Mesenchymal stem cell (in vitro differentiated cells and primary cell): ENCODE results near the gene HOXD9.

Experiments used
- DNase-seq: peaks from one replicate; pipeline ENCODE4 v3.0.0-alpha.2; 2013
- H2AFZ ChIP-seq: one replicate; pipeline ENCODE4 v1.6.1; 2013; ENCODE audit warnings: low read depth, mild to moderate bottlenecking, control low read depth, inconsistent platforms, low read length, moderate library complexity
- H2AK5ac ChIP-seq: 2 replicates; pipeline ENCODE4 v1.6.1; 2013; ENCODE audit warnings: low read length, moderate library complexity, mild to moderate bottlenecking, inconsistent platforms; ENCODE audit not compliant: severe bottlenecking
- H2BK120ac ChIP-seq: one replicate; pipeline ENCODE4 v1.6.1; 2013; ENCODE audit warnings: low read depth, mild to moderate bottlenecking, inconsistent platforms, low read length, moderate library complexity
- H2BK12ac ChIP-seq, 2 experiments: one replicate each; pipeline ENCODE4 v1.6.1; 2013; ENCODE audit warnings: inconsistent platforms in 2 of 2, low read length in 2 of 2, mild to moderate bottlenecking in 2 of 2, moderate library complexity in 2 of 2, control low read depth in 1 of 2
- H2BK15ac ChIP-seq: one replicate; pipeline ENCODE4 v1.6.1; 2013; ENCODE audit warnings: mild to moderate bottlenecking, low read depth, inconsistent platforms; ENCODE audit not compliant: poor library complexity, severe bottlenecking
- H2BK5ac ChIP-seq: 2 replicates; pipeline ENCODE4 v1.6.1; 2013; ENCODE audit warnings: low read depth, mild to moderate bottlenecking, low read length, control low read depth, inconsistent platforms; ENCODE audit not compliant: poor library complexity, severe bottlenecking
- H3K14ac ChIP-seq, 2 experiments: one replicate each; pipeline ENCODE4 v1.6.1; 2013; ENCODE audit warnings: inconsistent platforms in 2 of 2, low read length in 2 of 2, control low read depth in 1 of 2, mild to moderate bottlenecking in 1 of 2, moderate library complexity in 1 of 2
- H3K18ac ChIP-seq, 2 experiments: one replicate each; pipeline ENCODE4 v1.6.1; 2013; ENCODE audit warnings: inconsistent platforms in 2 of 2, low read length in 2 of 2, control low read depth in 1 of 2, low read depth in 1 of 2, mild to moderate bottlenecking in 1 of 2
- H3K23ac ChIP-seq, 2 experiments: one replicate each; pipeline ENCODE4 v1.6.1; 2013; ENCODE audit warnings: inconsistent platforms in 2 of 2, low read length in 2 of 2, mild to moderate bottlenecking in 2 of 2, moderate library complexity in 2 of 2, control low read depth in 1 of 2
- H3K27ac ChIP-seq: 2 replicates; pipeline ENCODE4 v1.5.1; 2013; ENCODE audit warnings: mild to moderate bottlenecking, moderate library complexity, low read length, control low read depth, inconsistent platforms; ENCODE audit not compliant: poor library complexity, severe bottlenecking
- H3K27me3 ChIP-seq, 2 experiments: 2 replicates each; pipeline versions ENCODE4 v1.6.1 to v1.7.0; 2013; ENCODE audit warnings: low read length in 2 of 2, mild to moderate bottlenecking in 2 of 2, moderate library complexity in 2 of 2, control low read depth in 1 of 2, inconsistent platforms in 1 of 2; ENCODE audit not compliant: control insufficient read depth in 1 of 2, insufficient read depth in 1 of 2
- H3K36me3 ChIP-seq, 2 experiments: 2 replicates each; pipeline versions ENCODE4 v1.6.1 to v1.7.0; 2013; ENCODE audit warnings: low read length in 2 of 2, control low read depth in 1 of 2, inconsistent platforms in 1 of 2, low read depth in 1 of 2, mild to moderate bottlenecking in 1 of 2; ENCODE audit not compliant: insufficient read depth in 2 of 2, control insufficient read depth in 1 of 2
- H3K4ac ChIP-seq, 2 experiments: one replicate each; pipeline ENCODE4 v1.6.1; 2013; ENCODE audit warnings: inconsistent platforms in 2 of 2, low read length in 2 of 2, mild to moderate bottlenecking in 2 of 2, moderate library complexity in 2 of 2, control low read depth in 1 of 2, low read depth in 1 of 2
- H3K4me1 ChIP-seq: 2 replicates; pipeline ENCODE4 v1.6.1; 2013; ENCODE audit warnings: low read depth, low read length, control low read depth; ENCODE audit not compliant: control insufficient read depth, insufficient read depth
- H3K4me2 ChIP-seq: 2 replicates; pipeline ENCODE4 v1.6.1; 2013; ENCODE audit warnings: low read length, mild to moderate bottlenecking, inconsistent platforms; ENCODE audit not compliant: poor library complexity, severe bottlenecking
- H3K4me3 ChIP-seq, 2 experiments: 2 replicates each; pipeline versions ENCODE4 v1.5.1 to v1.7.0; 2013; ENCODE audit warnings: low read length in 2 of 2, mild to moderate bottlenecking in 2 of 2, control low read depth in 1 of 2, low read depth in 1 of 2; ENCODE audit not compliant: insufficient read depth in 1 of 2
- H3K79me1 ChIP-seq: replicated peaks from 2 replicates; pipeline ENCODE4 v1.6.1; 2013; ENCODE audit warnings: mild to moderate bottlenecking, control low read depth, low read length, inconsistent platforms; ENCODE audit not compliant: poor library complexity, severe bottlenecking
- H3K9ac ChIP-seq: 2 replicates; pipeline ENCODE4 v1.7.0; 2013; ENCODE audit warnings: mild to moderate bottlenecking, low read length, moderate library complexity
- H3K9me3 ChIP-seq: 2 replicates; pipeline ENCODE4 v1.7.0; 2013; ENCODE audit warnings: mild to moderate bottlenecking, low read length; ENCODE audit not compliant: control insufficient read depth
- H4K8ac ChIP-seq: one replicate; pipeline ENCODE4 v1.6.1; 2013; ENCODE audit warnings: inconsistent platforms, mild to moderate bottlenecking, low read length, moderate library complexity
- H4K91ac ChIP-seq: one replicate; pipeline ENCODE4 v1.6.1; 2013; ENCODE audit warnings: mild to moderate bottlenecking, low read length, inconsistent platforms
- WGBS: methylation state at CpG from one replicate; pipeline ENCODE4 v1.1.7; 2013; ENCODE audit warnings: mixed read lengths; 5-methylcytosine and 5-hydroxymethylcytosine counted together

The HOXD9 gene

GRCh38 chr2:176103194-176103593 lies 19.3 kb upstream of the HOXD9 start:
- Histone ChIP-seq H2BK5ac (no peak overlapping the region), H3K36me3 (no peaks in the 10 kb centered on the region), H3K27ac (no peak overlapping the region), H3K79me1 (no peaks in the 10 kb centered on the region), H3K4me1 (peaks cover 26% of the 10 kb centered on the region), H3K9ac (no peak overlapping the region), H3K27me3 (peaks cover 91 to 93% of the 10 kb centered on the region in 2 experiments), H2BK12ac (no peak overlapping the region), H2AK5ac (no peak overlapping the region), H4K91ac (no peak overlapping the region), H3K4ac (no peak overlapping the region), H3K4me3 (no peak overlapping the region), H2BK120ac (no peak overlapping the region), H4K8ac (no peak overlapping the region), H3K18ac (no peak overlapping the region), H3K14ac (no peak overlapping the region), H2AFZ (no peak overlapping the region), H3K23ac (no peak overlapping the region), H3K4me2 (no peak overlapping the region), H2BK15ac (no peak overlapping the region), H3K9me3 (no peaks in the 10 kb centered on the region)
- WGBS = 29% methylated on average over 3 of the region's 7 CpGs
- no peak for DNase-seq

- no peak overlapping the region for H3K18ac ChIP-seq
Measured at GRCh38 chr2:176103742-176104315, 18.7 kb upstream of the HOXD9 start.

GRCh38 chr2:176104316-176105077 lies 18.0 kb upstream of the HOXD9 start:
- WGBS = under 1% methylated on average over 56 of the region's 56 CpGs

More at GRCh38 chr2:176103742-176104315, 18.7 kb upstream of the HOXD9 start:
- Histone ChIP-seq H3K4me2 (no peak overlapping the region), H3K79me1 (no peaks in the 10 kb centered on the region), H2AK5ac (no peak overlapping the region), H2AFZ (no peak overlapping the region), H2BK12ac (no peak overlapping the region), H3K27me3 (peaks cover 90 to 93% of the 10 kb centered on the region in 2 experiments), H3K9me3 (no peaks in the 10 kb centered on the region), H3K36me3 (no peaks in the 10 kb centered on the region), H3K4ac (no peak overlapping the region), H3K9ac (no peak overlapping the region), H3K14ac (no peak overlapping the region), H3K27ac (no peak overlapping the region), H2BK15ac (no peak overlapping the region), H2BK5ac (no peak overlapping the region), H2BK120ac (no peak overlapping the region), H3K23ac (no peak overlapping the region), H4K91ac (no peak overlapping the region), H3K4me1 (peaks cover 26% of the 10 kb centered on the region), H4K8ac (no peak overlapping the region), H3K4me3 (peak overlapping the region in 1 of 2 experiments; percentile 67)
- no peak for DNase-seq
- WGBS = 3% methylated on average over 9 of the region's 17 CpGs

GRCh38 chr2:176105078-176105729 lies 17.3 kb upstream of the HOXD9 start:
- 2% methylated on average over 25 of the region's 25 CpGs for WGBS
- no peaks in the 10 kb centered on the region for H3K9me3 ChIP-seq
- H3K23ac ChIP-seq = peak overlapping the region in 1 of 2 experiments; percentile 26

More at GRCh38 chr2:176104316-176105077, 18.0 kb upstream of the HOXD9 start:
- no peaks in the 10 kb centered on the region for H3K36me3 ChIP-seq
- no peaks in the 10 kb centered on the region for H3K79me1 ChIP-seq
- no peak overlapping the region for H3K27ac ChIP-seq
- no peak overlapping the region for H2BK12ac ChIP-seq
- H3K4me1 ChIP-seq = peaks cover 26% of the 10 kb centered on the region
- no peak overlapping the region for H3K18ac ChIP-seq
- H3K27me3 ChIP-seq = peaks cover 90 to 93% of the 10 kb centered on the region in 2 experiments
- no peak overlapping the region for H2BK15ac ChIP-seq
- no peaks in the 10 kb centered on the region for H3K9me3 ChIP-seq
- no peak overlapping the region for H2AFZ ChIP-seq
- peak; percentile 50 for DNase-seq
- H4K91ac ChIP-seq = no peak overlapping the region
- no peak overlapping the region for H2BK5ac ChIP-seq
- no peak overlapping the region for H3K4ac ChIP-seq
- no peak overlapping the region for H3K14ac ChIP-seq
- no peak overlapping the region for H3K4me2 ChIP-seq
- peak overlapping the region in 1 of 2 experiments; percentile 67 for H3K4me3 ChIP-seq
- no peak overlapping the region for H3K23ac ChIP-seq
- H4K8ac ChIP-seq = no peak overlapping the region
- no peak overlapping the region for H2AK5ac ChIP-seq
- peak overlapping the region; percentile 11 for H3K9ac ChIP-seq
- H2BK120ac ChIP-seq = no peak overlapping the region

More at GRCh38 chr2:176105078-176105729, 17.3 kb upstream of the HOXD9 start:
- H3K9ac ChIP-seq = no peak overlapping the region
- no peak overlapping the region for H2BK15ac ChIP-seq
- H2AFZ ChIP-seq = no peak overlapping the region
- no peak overlapping the region for H3K18ac ChIP-seq
- H4K91ac ChIP-seq = no peak overlapping the region
- H4K8ac ChIP-seq = no peak overlapping the region
- no peak overlapping the region for H3K4ac ChIP-seq
- peaks cover 22% of the 10 kb centered on the region for H3K4me1 ChIP-seq
- H3K79me1 ChIP-seq = no peaks in the 10 kb centered on the region
- no peak overlapping the region for H2BK5ac ChIP-seq
- H2BK12ac ChIP-seq = no peak overlapping the region
- H3K4me3 ChIP-seq = peak overlapping the region in 1 of 2 experiments; percentile 67
- H3K4me2 ChIP-seq = no peak overlapping the region
- no peaks in the 10 kb centered on the region for H3K36me3 ChIP-seq
- H3K27me3 ChIP-seq = peaks cover 90 to 93% of the 10 kb centered on the region in 2 experiments
- H2BK120ac ChIP-seq = no peak overlapping the region
- H3K27ac ChIP-seq = no peak overlapping the region
- no peak for DNase-seq
- no peak overlapping the region for H2AK5ac ChIP-seq
- no peak overlapping the region for H3K14ac ChIP-seq
